ENCODE results near the gene OR4K17. TPM values are rescaled to one million over a fixed set of nuclear protein-coding genes. Genes with fewer than 3 reads are reported as not detected.
"Not testable (repeated sequence)": the region's sequence is repeated elsewhere in the genome, so short reads cannot be mapped to it uniquely, and the experiment has no call there.

The OR4K17 gene
- total and polyA plus RNA-seq, 5 donors from 2014 or later, result not detected

DNA sequence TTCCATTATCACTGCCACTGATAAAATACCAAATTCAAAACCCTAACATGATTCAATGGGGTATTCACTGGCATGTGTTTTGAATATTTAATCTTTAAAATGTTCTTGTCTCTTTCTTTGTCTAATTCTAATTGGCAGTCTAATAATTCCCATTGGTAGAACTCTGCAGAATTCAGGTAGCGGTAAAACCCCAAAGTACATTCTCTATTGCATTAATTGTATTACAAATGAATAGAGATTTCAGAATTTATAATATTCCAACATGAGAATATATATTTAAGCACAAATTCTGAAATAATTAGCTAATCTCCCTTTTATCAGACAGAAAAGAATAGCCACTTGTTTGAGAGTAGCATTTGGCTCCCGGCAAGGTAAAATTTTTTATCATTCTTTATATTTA is 28.0 kb downstream of the OR4K17 start, which contains the start of gene OR4N5:
TSS of gene OR4N5 (plus strand) at position 301 of the 400 bp plus-strand sequence. CDS start 4,916 bp downstream, outside the sequence.
- ATAC-seq (ENCODE audit: low read depth in 2 of 2) (no peak), DNase-seq (no peak)
- H3K4me3 Mint-ChIP-seq, result no peak within 1 kb of the TSS
- Histone ChIP-seq H3K4me3 (ENCODE audit: low read depth, low read length) (no peak within 1 kb of the TSS), H3K9me3 (ENCODE audit: control insufficient read depth in 2 of 2, low read length in 2 of 2) (no peaks in the 10 kb centered on the region), H3K36me3 (ENCODE audit: control insufficient read depth, insufficient read depth, low read length) (no peaks in the 10 kb centered on the region), H3K4me1 (ENCODE audit: control insufficient read depth, insufficient read depth, low read length, poor library complexity, severe bottlenecking) (no peaks in the 10 kb centered on the region), H3K27ac (ENCODE audit: insufficient read depth, low read length, poor library complexity, severe bottlenecking) (no peak within 1 kb of the TSS), H3K27me3 (ENCODE audit: control insufficient read depth, insufficient read depth, low read length) (peaks cover 3% of the 10 kb centered on the region)
- H3K27ac Mint-ChIP-seq, result no peak within 1 kb of the TSS
- H3K4me1 Mint-ChIP-seq, result no peaks in the 10 kb centered on the region
- no peaks in the 10 kb centered on the region for H3K36me3 Mint-ChIP-seq
- peaks cover 18% of the 10 kb centered on the region for H3K27me3 Mint-ChIP-seq
- H3K9me3 Mint-ChIP-seq, result peaks cover 0 to 7% (median 2%) of the 10 kb centered on the region in 7 donors

DNA sequence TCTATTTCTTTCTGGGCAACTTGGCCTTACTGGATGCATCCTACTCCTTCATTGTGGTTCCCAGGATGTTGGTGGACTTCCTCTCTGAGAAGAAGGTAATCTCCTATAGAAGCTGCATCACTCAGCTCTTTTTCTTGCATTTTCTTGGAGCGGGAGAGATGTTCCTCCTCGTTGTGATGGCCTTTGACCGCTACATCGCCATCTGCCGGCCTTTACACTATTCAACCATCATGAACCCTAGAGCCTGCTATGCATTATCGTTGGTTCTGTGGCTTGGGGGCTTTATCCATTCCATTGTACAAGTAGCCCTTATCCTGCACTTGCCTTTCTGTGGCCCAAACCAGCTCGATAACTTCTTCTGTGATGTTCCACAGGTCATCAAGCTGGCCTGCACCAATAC is 33.4 kb downstream of the OR4K17 start:
- Histone ChIP-seq H3K27me3 (ENCODE audit: control insufficient read depth, insufficient read depth, low read length) (no peaks in the 10 kb centered on the region), H3K27ac (ENCODE audit: insufficient read depth, low read length, poor library complexity, severe bottlenecking) (no peak overlapping the region), H3K4me1 (ENCODE audit: control insufficient read depth, insufficient read depth, low read length, poor library complexity, severe bottlenecking) (no peaks in the 10 kb centered on the region), H3K9me3 (ENCODE audit: control insufficient read depth in 2 of 2, low read length in 2 of 2) (no peaks in the 10 kb centered on the region), H3K4me3 (ENCODE audit: low read depth, low read length) (no peak overlapping the region), H3K36me3 (ENCODE audit: control insufficient read depth, insufficient read depth, low read length) (no peaks in the 10 kb centered on the region)
- Mint-ChIP-seq H3K27ac (no peak overlapping the region), H3K9me3 (peaks cover 0 to 4% (median 0%) of the 10 kb centered on the region in 7 donors), H3K4me1 (no peaks in the 10 kb centered on the region), H3K4me3 (no peak overlapping the region), H3K36me3 (no peaks in the 10 kb centered on the region), H3K27me3 (peaks cover 7% of the 10 kb centered on the region)
- DNase-seq (no peak), ATAC-seq (ENCODE audit: low read depth in 2 of 2) (no peak)

DNA sequence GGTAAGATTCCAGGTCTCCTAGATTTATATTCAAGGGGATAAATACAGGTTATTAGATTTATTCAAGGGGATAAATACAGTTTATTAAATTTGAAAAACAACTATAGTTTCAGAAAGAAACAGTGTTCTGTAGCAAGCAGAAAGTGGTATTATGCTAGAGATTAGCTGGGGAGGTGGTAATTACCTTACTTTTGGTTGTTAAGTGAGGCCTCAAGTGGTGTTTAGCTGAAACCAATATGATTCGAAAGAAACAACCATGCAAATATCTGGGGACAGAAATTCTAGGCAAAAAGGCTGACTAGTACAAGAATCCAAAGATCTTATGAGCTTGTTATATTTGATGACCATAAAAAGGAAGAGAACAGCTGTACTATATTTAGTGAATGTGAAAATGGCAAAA is 34.3 kb downstream of the OR4K17 start:
- Histone ChIP-seq H3K36me3 (ENCODE audit: control insufficient read depth, insufficient read depth, low read length) (no peaks in the 10 kb centered on the region), H3K4me3 (ENCODE audit: low read depth, low read length) (no peak overlapping the region), H3K27ac (ENCODE audit: insufficient read depth, low read length, poor library complexity, severe bottlenecking) (no peak overlapping the region), H3K9me3 (ENCODE audit: control insufficient read depth in 2 of 2, low read length in 2 of 2) (no peaks in the 10 kb centered on the region), H3K4me1 (ENCODE audit: control insufficient read depth, insufficient read depth, low read length, poor library complexity, severe bottlenecking) (no peaks in the 10 kb centered on the region), H3K27me3 (ENCODE audit: control insufficient read depth, insufficient read depth, low read length) (no peaks in the 10 kb centered on the region)
- Mint-ChIP-seq H3K27ac (no peak overlapping the region), H3K27me3 (peaks cover 6% of the 10 kb centered on the region), H3K36me3 (no peaks in the 10 kb centered on the region), H3K4me3 (no peak overlapping the region), H3K4me1 (no peaks in the 10 kb centered on the region), H3K9me3 (peaks cover 0 to 6% (median 0%) of the 10 kb centered on the region in 7 donors)
- no peak for DNase-seq
- ATAC-seq (ENCODE audit: low read depth in 2 of 2), result no peak

GRCh38 chr14:20164462-20164861 is 53.9 kb downstream of the OR4K17 start:
- Mint-ChIP-seq H3K36me3 (no peaks in the 10 kb centered on the region), H3K9me3 (peaks cover 1 to 20% (median 10%) of the 10 kb centered on the region in 7 donors), H3K4me1 (no peaks in the 10 kb centered on the region), H3K27me3 (peaks cover 4% of the 10 kb centered on the region), H3K4me3 (no peak overlapping the region), H3K27ac (no peak overlapping the region)
- DNase-seq, result no peak
- ATAC-seq (ENCODE audit: low read depth in 2 of 2), result no peak
- Histone ChIP-seq H3K27me3 (ENCODE audit: control insufficient read depth, insufficient read depth, low read length) (no peaks in the 10 kb centered on the region), H3K27ac (ENCODE audit: insufficient read depth, low read length, poor library complexity, severe bottlenecking) (no peak overlapping the region), H3K36me3 (ENCODE audit: control insufficient read depth, insufficient read depth, low read length) (no peaks in the 10 kb centered on the region), H3K4me1 (ENCODE audit: control insufficient read depth, insufficient read depth, low read length, poor library complexity, severe bottlenecking) (no peaks in the 10 kb centered on the region), H3K4me3 (ENCODE audit: low read depth, low read length) (no peak overlapping the region), H3K9me3 (ENCODE audit: control insufficient read depth in 2 of 2, low read length in 2 of 2) (peaks cover 10 to 26% of the 10 kb centered on the region in 2 experiments)

DNA sequence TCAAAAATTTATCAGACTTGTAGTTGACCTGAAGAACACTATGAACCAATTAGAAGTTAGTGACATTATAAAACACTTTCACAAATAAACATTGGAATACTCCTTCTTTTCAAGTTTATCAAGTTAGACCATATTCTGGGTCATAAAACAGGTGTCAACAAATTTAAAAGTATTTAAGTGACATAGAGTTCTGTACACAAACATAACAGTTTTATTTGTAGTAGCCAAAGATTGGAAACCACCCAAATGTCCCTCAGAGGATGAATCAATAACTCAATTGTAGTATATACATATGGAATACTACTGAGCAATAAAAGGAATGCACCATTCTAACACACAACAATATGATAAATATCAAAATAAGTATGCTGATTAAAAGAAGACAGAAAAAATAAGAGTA is 56.6 kb downstream of the OR4K17 start:
- Histone ChIP-seq H3K4me3 (ENCODE audit: low read depth, low read length) (no peak overlapping the region), H3K36me3 (ENCODE audit: control insufficient read depth, insufficient read depth, low read length) (no peaks in the 10 kb centered on the region), H3K27ac (ENCODE audit: insufficient read depth, low read length, poor library complexity, severe bottlenecking) (no peak overlapping the region), H3K9me3 (ENCODE audit: control insufficient read depth in 2 of 2, low read length in 2 of 2) (peaks cover 10 to 26% of the 10 kb centered on the region in 2 experiments), H3K4me1 (ENCODE audit: control insufficient read depth, insufficient read depth, low read length, poor library complexity, severe bottlenecking) (no peaks in the 10 kb centered on the region), H3K27me3 (ENCODE audit: control insufficient read depth, insufficient read depth, low read length) (no peaks in the 10 kb centered on the region)
- DNase-seq, result no peak
- ATAC-seq (ENCODE audit: low read depth in 2 of 2), result no peak
- no peak overlapping the region for H3K4me3 Mint-ChIP-seq
- no peak overlapping the region for H3K27ac Mint-ChIP-seq
- H3K9me3 Mint-ChIP-seq, result peaks cover 0 to 17% (median 8%) of the 10 kb centered on the region in 7 donors
- H3K4me1 Mint-ChIP-seq, result no peaks in the 10 kb centered on the region
- no peaks in the 10 kb centered on the region for H3K36me3 Mint-ChIP-seq
- H3K27me3 Mint-ChIP-seq, result peaks cover 9% of the 10 kb centered on the region

DNA sequence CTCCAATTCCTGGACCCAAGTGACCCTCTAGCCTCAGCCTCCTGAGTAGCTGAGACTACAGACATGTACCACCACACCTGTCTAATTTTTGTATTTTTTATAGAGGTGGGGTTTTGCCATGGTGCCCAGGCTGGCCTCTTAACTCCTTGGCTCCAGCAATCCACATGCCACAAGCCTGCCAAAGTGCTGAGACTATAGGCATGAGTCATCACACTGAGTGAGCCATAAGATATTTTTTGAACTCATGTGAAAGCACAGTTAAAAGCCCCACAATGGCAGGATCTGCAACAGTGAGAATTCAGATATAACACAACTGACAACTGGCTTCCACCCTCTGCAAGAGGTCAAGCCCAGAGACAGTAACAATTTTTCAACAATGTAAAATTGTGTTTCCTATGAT is 59.3 kb downstream of the OR4K17 start:
- H3K4me1 ChIP-seq (ENCODE audit: control insufficient read depth, insufficient read depth, low read length, poor library complexity, severe bottlenecking); DNase-seq; H3K27ac Mint-ChIP-seq: not testable (repeated sequence)

More for the DNA sequence above, 59.3 kb downstream of the OR4K17 start:
- H3K4me3 Mint-ChIP-seq; H3K4me3 ChIP-seq (ENCODE audit: low read depth, low read length); ATAC-seq (ENCODE audit: low read depth in 2 of 2); H3K27me3 ChIP-seq (ENCODE audit: control insufficient read depth, insufficient read depth, low read length); H3K27ac ChIP-seq (ENCODE audit: insufficient read depth, low read length, poor library complexity, severe bottlenecking); H3K36me3 Mint-ChIP-seq; H3K36me3 ChIP-seq (ENCODE audit: control insufficient read depth, insufficient read depth, low read length); H3K27me3 Mint-ChIP-seq; H3K4me1 Mint-ChIP-seq: not testable (repeated sequence)
- peaks cover 3 to 11% of the 10 kb centered on the region in 2 experiments for H3K9me3 ChIP-seq (ENCODE audit: control insufficient read depth in 2 of 2, low read length in 2 of 2)
- H3K9me3 Mint-ChIP-seq, result peaks cover 0 to 11% (median 2%) of the 10 kb centered on the region in 7 donors

Other genes starting within 250 kb of the OR4K17 start
- not detected for gene OR4K2, start 235.6 kb upstream of the OR4K17 start, total RNA-seq
- gene OR4K2, start 235.6 kb upstream of the OR4K17 start, polyA plus RNA-seq, result not detected
- gene OR4K5, start 190.1 kb upstream of the OR4K17 start, total RNA-seq, result not detected
- gene OR4K5, start 190.1 kb upstream of the OR4K17 start, polyA plus RNA-seq, result not detected
- not detected for gene OR4K1, start 179.8 kb upstream of the OR4K17 start, total RNA-seq
- not detected for gene OR4K1, start 179.8 kb upstream of the OR4K17 start, polyA plus RNA-seq
- gene OR4K15, start 135.1 kb upstream of the OR4K17 start, total RNA-seq, result not detected
- gene OR4K15, start 135.1 kb upstream of the OR4K17 start, polyA plus RNA-seq, result not detected
- gene OR4Q2, start 108.6 kb upstream of the OR4K17 start, total RNA-seq, result not detected
- gene OR4Q2, start 108.6 kb upstream of the OR4K17 start, polyA plus RNA-seq, result not detected
- gene OR4K14, start 91.4 kb upstream of the OR4K17 start, total RNA-seq, result not detected
- gene OR4K14, start 91.4 kb upstream of the OR4K17 start, polyA plus RNA-seq, result not detected
- not detected for gene OR4K13, start 74.7 kb upstream of the OR4K17 start, total RNA-seq
- not detected for gene OR4K13, start 74.7 kb upstream of the OR4K17 start, polyA plus RNA-seq
- gene OR4L1, start 50.7 kb upstream of the OR4K17 start, total RNA-seq, result not detected
- not detected for gene OR4L1, start 50.7 kb upstream of the OR4K17 start, polyA plus RNA-seq
- gene OR4N5, start 28.1 kb downstream of the OR4K17 start, total RNA-seq, result not detected
- not detected for gene OR4N5, start 28.1 kb downstream of the OR4K17 start, polyA plus RNA-seq
- gene OR11G2, start 80.2 kb downstream of the OR4K17 start, total RNA-seq, result not detected
- gene OR11G2, start 80.2 kb downstream of the OR4K17 start, polyA plus RNA-seq, result not detected
- gene OR11H6, start 113.0 kb downstream of the OR4K17 start, total RNA-seq, result not detected
- not detected for gene OR11H6, start 113.0 kb downstream of the OR4K17 start, polyA plus RNA-seq
- gene OR11H7, start 118.2 kb downstream of the OR4K17 start, total RNA-seq, result not detected
- not detected for gene OR11H7, start 118.2 kb downstream of the OR4K17 start, polyA plus RNA-seq
- not detected for gene OR11H4, start 128.5 kb downstream of the OR4K17 start, total RNA-seq
- gene OR11H4, start 128.5 kb downstream of the OR4K17 start, polyA plus RNA-seq, result not detected
- 18.9 TPM for gene TTC5, start 195.2 kb downstream of the OR4K17 start, total RNA-seq
- 10 to 100 TPM; 17.0 to 24.1 (median 19.0) TPM for gene TTC5, start 195.2 kb downstream of the OR4K17 start, polyA plus RNA-seq
- 21.2 TPM for gene CCNB1IP1, start 222.5 kb downstream of the OR4K17 start, total RNA-seq
- 10 to 100 TPM in 3 of 4 donors, 1 to 10 TPM in 1; 9.7 to 21.1 (median 14.4) TPM for gene CCNB1IP1, start 222.5 kb downstream of the OR4K17 start, polyA plus RNA-seq
- gene PARP2, start 232.9 kb downstream of the OR4K17 start, total RNA-seq, result 18.5 TPM
- 10 to 100 TPM in 1 of 4 donors, 1 to 10 TPM in 3; 5.2 to 10.3 (median 9.4) TPM for gene PARP2, start 232.9 kb downstream of the OR4K17 start, polyA plus RNA-seq

Measured in CD4-positive, CD25-positive, alpha-beta regulatory T cell (primary cell).